Lower leg skin (tissue), 4 donors: ENCODE data around the gene HS3ST6. TPM values are rescaled to one million over a fixed set of nuclear protein-coding genes. Genes with fewer than 3 reads are reported as not detected.

Source experiments
- DNase-seq, 2 donors: peaks; one replicate each; pipeline ENCODE4 v3.0.0-alpha.2; 2019; ENCODE audit warnings: low spot score in 2 of 2
- H3K4me3 ChIP-seq: fragments of 200-600 bp; sonication (generic); 2 replicates; pipeline ENCODE4 v1.5.1; 2017; ENCODE audit warnings: mild to moderate bottlenecking, low read depth; ENCODE audit not compliant: poor library complexity, severe bottlenecking
- POLR2A ChIP-seq, 2 donors: fragments of 450-650 bp; IDR thresholded peaks; one replicate each; pipeline ENCODE4 v1.6.1; 2016 to 2017; ENCODE audit warnings: antibody characterized with exemption in 2 of 2, mild to moderate bottlenecking in 1 of 2, moderate library complexity in 1 of 2
- WGBS, 2 donors: methylation state at CpG; one replicate each; pipeline ENCODE4 v1.1.5; 2018; 5-methylcytosine and 5-hydroxymethylcytosine counted together
- intact Hi-C: fragments of 100-400 bp; cut with DNase I; formaldehyde crosslinking; loops from one replicate; pipeline ENCODE4 v1.15.0; 2023; ENCODE audit warnings: low total_unique reads
- total RNA-seq, 4 donors: library from RNA; depleted of rRNA; stranded (reverse); fragments of >200 nt; gene quantifications; one replicate each; pipeline ENCODE4 v1.1.0, GENCODE V29; 2016
- TF ChIP-seq, protein P1 (sequence below), 3 donors: fragments of 450-650 bp; IDR thresholded peaks; one replicate each; pipeline ENCODE4 v1.5.1; 2016; ENCODE audit warnings: antibody characterized with exemption in 3 of 3, mild to moderate bottlenecking in 3 of 3, moderate library complexity in 2 of 3

The HS3ST6 gene
- total RNA-seq, 4 donors from 2014 or later, result 103 to 153 (median 120) TPM

DNA sequence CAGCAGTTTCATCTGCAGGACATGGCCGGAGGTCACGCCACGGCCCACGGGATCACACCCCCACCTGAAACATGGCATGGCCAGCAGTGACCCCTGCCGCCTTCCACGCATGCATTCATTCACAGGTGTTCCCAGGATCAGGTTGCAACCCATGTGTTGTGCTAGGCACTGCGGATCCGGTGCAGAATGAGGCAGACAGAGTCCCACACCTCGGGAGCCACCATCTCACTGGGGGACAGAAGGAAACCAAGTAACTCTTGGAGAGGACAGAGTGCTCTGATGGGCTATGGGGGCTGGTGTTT is 29.1 kb upstream of the HS3ST6 start:
- no peak for DNase-seq
- H3K4me3 ChIP-seq, result no peak overlapping the region
- TF ChIP-seq, protein P1, sequence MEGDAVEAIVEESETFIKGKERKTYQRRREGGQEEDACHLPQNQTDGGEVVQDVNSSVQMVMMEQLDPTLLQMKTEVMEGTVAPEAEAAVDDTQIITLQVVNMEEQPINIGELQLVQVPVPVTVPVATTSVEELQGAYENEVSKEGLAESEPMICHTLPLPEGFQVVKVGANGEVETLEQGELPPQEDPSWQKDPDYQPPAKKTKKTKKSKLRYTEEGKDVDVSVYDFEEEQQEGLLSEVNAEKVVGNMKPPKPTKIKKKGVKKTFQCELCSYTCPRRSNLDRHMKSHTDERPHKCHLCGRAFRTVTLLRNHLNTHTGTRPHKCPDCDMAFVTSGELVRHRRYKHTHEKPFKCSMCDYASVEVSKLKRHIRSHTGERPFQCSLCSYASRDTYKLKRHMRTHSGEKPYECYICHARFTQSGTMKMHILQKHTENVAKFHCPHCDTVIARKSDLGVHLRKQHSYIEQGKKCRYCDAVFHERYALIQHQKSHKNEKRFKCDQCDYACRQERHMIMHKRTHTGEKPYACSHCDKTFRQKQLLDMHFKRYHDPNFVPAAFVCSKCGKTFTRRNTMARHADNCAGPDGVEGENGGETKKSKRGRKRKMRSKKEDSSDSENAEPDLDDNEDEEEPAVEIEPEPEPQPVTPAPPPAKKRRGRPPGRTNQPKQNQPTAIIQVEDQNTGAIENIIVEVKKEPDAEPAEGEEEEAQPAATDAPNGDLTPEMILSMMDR (IDR thresholded peaks at IDR 0.05), result no peak
- no peak for TF ChIP-seq POLR2A (IDR thresholded peaks at IDR 0.05)
- 84 to 88% methylated on average over 5 to 6 of the region's 9 CpGs for WGBS, 2 donors
- intact Hi-C loops, result no loop called here

DNA sequence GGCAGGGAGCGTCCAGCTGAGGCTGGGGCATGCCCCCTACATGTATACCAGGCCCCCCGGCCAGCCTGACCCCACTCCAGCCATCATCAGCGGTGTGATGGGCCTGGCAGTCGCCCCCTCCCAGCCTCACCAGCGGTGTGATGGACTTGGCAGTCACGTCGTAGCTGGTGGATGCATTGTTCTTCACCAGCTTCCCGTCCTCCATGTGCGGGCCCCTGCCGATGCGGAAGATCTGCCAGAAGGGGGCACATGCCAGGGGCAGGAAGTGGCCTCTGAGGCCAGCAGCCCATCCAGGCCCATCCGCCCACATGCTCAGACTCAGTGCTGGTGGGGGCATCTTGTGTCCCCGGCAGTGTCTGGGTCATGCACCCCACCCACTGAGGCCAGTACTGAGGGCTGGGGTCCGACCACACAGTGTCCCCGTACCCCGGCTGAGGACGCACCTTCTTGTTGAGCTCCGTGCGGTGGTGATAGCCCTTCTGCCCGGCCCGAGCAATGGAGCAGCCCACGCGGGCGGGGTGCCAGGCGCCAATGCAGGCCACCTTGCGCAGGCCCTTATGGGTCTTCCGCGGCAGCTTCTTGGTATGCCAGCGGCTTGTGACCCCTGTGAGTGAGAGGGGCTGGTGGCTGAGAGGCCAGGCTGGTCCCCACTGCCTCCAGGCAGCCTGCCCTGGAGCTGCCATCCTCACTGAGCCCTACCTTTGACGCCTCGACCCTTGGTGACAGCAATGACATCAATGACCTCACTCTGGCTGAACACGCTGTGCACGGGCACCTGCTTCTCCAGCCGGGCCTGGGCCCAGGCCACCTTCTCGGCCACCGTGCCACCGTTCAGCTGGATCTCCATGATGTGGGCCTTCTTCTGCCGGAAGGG is 28.5 kb upstream of the HS3ST6 start:
- no peak overlapping the region for H3K4me3 ChIP-seq
- intact Hi-C loops, result no loop called here
- DNase-seq, result no peak
- TF ChIP-seq, protein P1 (IDR thresholded peaks at IDR 0.05), result no peak
- TF ChIP-seq POLR2A (IDR thresholded peaks at IDR 0.05), result no peak
- 86% methylated on average over 31 to 38 of the region's 38 CpGs for WGBS, 2 donors

DNA sequence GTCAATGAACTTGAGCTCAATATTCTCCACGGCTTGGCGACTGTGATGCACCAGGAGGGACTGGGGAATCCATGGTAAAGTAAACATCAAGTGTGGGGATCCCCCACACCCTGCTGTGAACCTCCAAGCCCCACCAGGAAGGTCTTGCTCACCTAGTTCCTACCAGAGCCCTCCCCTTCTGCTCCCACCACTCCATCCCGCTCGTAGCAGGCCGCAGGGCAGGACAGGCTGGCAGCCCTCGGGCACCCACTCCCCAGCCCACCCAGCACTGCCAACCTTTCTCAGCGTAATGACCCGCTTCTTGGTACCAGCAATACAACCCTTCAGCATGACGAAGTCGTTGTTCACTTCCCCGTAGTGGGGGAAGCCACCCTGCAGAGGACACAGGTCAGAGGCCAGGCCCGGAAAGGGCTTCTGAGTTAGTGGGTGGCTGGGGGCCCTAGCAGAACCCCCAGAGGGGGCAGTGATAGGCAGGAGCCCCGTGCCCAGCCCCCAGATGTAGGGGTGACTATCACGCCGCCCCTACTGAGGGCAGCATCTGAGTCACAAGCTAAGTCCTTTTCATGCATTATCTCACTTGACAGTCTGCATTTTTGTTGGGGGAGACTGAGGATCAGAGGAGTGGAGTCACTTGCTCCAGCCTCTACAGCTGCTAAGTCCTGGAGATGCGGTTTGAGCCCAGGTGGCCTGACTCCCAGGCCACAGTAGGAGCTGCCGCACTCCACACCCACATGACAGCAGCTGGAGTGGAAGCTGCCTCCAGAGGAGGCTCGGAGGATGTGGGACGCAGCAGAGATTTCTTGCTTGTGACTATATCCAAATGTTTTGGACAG is 27.6 kb upstream of the HS3ST6 start:
- H3K4me3 ChIP-seq, result no peak overlapping the region
- intact Hi-C loops, result no loop called here
- no peak for DNase-seq
- TF ChIP-seq, protein P1 (IDR thresholded peaks at IDR 0.05), result no peak
- no peak for TF ChIP-seq POLR2A (IDR thresholded peaks at IDR 0.05)
- WGBS, 2 donors, result 89 to 90% methylated on average over 19 of the region's 19 CpGs

DNA sequence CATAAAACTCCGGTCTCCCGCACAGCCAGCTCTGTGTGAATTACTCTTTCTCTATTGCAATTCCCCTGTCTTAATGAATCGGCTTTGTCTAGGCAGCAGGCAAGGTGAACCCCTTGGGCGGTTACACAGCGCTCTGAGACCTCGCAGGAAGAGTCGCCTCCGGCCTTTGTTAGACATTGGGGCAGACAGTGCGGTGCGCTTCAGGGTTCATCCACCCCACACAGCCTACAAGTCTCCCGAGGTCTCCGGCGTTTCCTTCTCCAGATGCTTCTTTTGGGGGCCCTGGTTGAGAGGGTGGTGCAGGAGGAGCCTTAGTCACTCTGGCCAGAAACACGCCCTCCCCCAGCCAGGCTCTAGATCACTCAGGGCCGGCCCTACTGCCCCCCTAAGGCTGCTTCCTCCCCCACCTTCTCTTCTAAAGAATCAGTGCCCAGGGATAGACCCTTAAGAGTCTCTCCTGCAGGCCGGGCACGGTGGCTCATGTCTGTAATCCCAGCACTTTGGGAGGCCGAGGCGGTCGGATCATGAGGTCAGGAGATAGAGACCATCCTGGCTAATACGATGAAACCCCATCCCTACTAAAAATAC is 26.5 kb upstream of the HS3ST6 start:
- H3K4me3 ChIP-seq, result no peak overlapping the region
- TF ChIP-seq, protein P1 (IDR thresholded peaks at IDR 0.05), result no peak
- TF ChIP-seq POLR2A (IDR thresholded peaks at IDR 0.05), result no peak
- intact Hi-C loops, result no loop called here
- no peak for DNase-seq
- 89 to 95% methylated on average over 21 of the region's 21 CpGs for WGBS, 2 donors

DNA sequence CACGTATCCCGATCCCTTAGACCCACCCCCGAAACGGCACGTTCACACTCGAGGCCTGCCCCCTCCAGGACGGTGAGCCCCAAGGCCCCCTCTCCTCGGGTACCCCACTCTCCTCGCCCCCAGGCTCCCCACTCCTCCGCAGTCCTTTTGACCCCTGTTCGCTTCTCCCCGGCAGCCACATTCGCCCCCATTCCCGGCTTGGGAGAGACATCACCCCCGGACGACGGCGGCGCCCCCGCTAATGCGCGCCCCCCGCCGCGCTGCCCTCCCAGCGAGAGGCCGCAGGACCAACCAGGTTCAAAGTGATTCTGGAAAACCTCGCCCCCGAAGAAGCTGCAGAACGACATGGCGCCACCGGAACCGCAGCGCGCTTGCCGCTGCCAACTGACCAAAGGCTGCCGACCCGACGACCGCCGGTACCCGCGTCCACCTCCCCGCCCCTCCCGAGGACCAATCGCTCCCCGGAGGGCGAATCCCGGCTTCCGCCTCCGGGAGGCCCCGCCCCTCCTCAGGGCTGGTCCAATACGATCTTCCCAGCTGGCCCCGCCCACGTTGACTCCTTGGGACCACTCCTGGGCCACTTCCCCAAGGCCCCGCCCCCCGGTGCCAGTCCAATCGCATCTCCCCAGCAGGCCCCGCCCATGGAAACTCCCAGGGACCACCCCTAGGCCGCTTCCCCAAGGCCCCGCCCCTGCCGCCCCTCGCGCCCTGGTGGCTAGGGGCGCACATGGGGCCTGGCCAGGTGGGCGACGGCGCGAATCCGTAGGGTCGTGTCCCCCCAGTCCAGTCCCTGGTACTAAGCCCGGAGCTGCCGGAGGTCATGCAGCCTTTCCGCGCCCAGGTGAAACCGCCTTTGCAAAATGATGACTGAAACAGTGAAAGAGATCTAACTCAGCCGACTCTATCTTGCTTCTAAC is 24.9 kb upstream of the HS3ST6 start, which contains the start of gene MSRB1:
Gene MSRB1, minus strand, starts transcription at position 390 of the 917 bp plus-strand sequence. Its CDS starts 43 bp downstream, at position 347.
- intact Hi-C loops, result no loop called here
- no peak for TF ChIP-seq POLR2A (IDR thresholded peaks at IDR 0.05)
- TF ChIP-seq, protein P1 (IDR thresholded peaks at IDR 0.05), result no peak
- peak; percentile 99 to 100 for DNase-seq
- 2 to 3% methylated on average over 35 of the region's 77 CpGs for WGBS, 2 donors
- peak within 1 kb of the TSS; percentile 72 for H3K4me3 ChIP-seq
